Right ventricle myocardium inferior (tissue), 1 donor: ENCODE data around the gene TTLL11. TPM values are rescaled to one million over a fixed set of nuclear protein-coding genes. Genes with fewer than 3 reads are reported as not detected.

ENCODE experiments used
- ATAC-seq: fragments of 200-7000 bp; cut with Tn5 transposase; one replicate; pipeline ENCODE4 v1.9.1; 2020; ENCODE audit warnings: mild to moderate bottlenecking, moderate library complexity
- DNase-seq: peaks from one replicate; pipeline ENCODE4 v3.0.0; 2021; ENCODE audit errors: missing footprints
- intact Hi-C: fragments of 100-400 bp; cut with DNase I; formaldehyde crosslinking; loops from one replicate; pipeline ENCODE4 v1.11.0; 2022
- total RNA-seq: library from RNA; stranded (reverse); fragmentation: NEBNext Ultra II Directional; extraction: Animal tissue kit (Norgen Biotek cat#: 25700); gene quantifications from one replicate; pipeline ENCODE4 v1.2.1, GENCODE V29; 2021
- donor health status: DM: no; HTN: yes; CAD: no; lungs with severe emphysema.

TTLL11 gene
- total RNA-seq, 1 donor from 2014 or later: 5.0 TPM

GRCh38 chr9:121823451-121824169 is 269.5 kb downstream of the TTLL11 start:
- no peak for DNase-seq
- ATAC-seq: no peak
- intact Hi-C loops: no loop called here

- no peak for ATAC-seq
- intact Hi-C loops: no loop called here
- DNase-seq: no peak
Observed at GRCh38 chr9:121822093-121823085, 270.7 kb downstream of the TTLL11 start.

- intact Hi-C loops: no loop called here
Observed at GRCh38 chr9:121821326-121821725, 271.8 kb downstream of the TTLL11 start.

GRCh38 chr9:121820286-121821005 is 272.7 kb downstream of the TTLL11 start:
- DNase-seq (no peak), ATAC-seq (no peak)
- intact Hi-C loops: no loop called here

More at GRCh38 chr9:121821326-121821725, 271.8 kb downstream of the TTLL11 start:
- DNase-seq (no peak), ATAC-seq (no peak)

GRCh38 chr9:121819428-121820231 is 273.5 kb downstream of the TTLL11 start:
- no peak for ATAC-seq
- intact Hi-C loops: no loop called here
- no peak for DNase-seq

- no peak for DNase-seq
- intact Hi-C loops: no loop called here
- ATAC-seq: no peak
Observed at GRCh38 chr9:121818841-121819427, 274.2 kb downstream of the TTLL11 start.

GRCh38 chr9:121818016-121818661 is 275.0 kb downstream of the TTLL11 start:
- ATAC-seq: no peak
- intact Hi-C loops: no loop called here
- no peak for DNase-seq

- DNase-seq (no peak), ATAC-seq (no peak)
- intact Hi-C loops: no loop called here
Observed at GRCh38 chr9:121817476-121817875, 275.6 kb downstream of the TTLL11 start.

- ATAC-seq: no peak
- DNase-seq: no peak
- intact Hi-C loops: no loop called here
Observed at GRCh38 chr9:121816845-121817450, 276.2 kb downstream of the TTLL11 start.

GRCh38 chr9:121816449-121816817 is 276.7 kb downstream of the TTLL11 start:
- no peak for ATAC-seq
- no peak for DNase-seq
- intact Hi-C loops: no loop called here

- DNase-seq: no peak
- intact Hi-C loops: no loop called here
- ATAC-seq: no peak
Observed at GRCh38 chr9:121815546-121816448, 277.3 kb downstream of the TTLL11 start.

GRCh38 chr9:121815084-121815483 is 278.0 kb downstream of the TTLL11 start:
- ATAC-seq (no peak), DNase-seq (no peak)
- intact Hi-C loops: no loop called here

GRCh38 chr9:121814594-121814993 is 278.5 kb downstream of the TTLL11 start:
- ATAC-seq: no peak
- intact Hi-C loops: no loop called here
- no peak for DNase-seq

- intact Hi-C loops: no loop called here
- DNase-seq: no peak
- no peak for ATAC-seq
Observed at GRCh38 chr9:121813519-121814210, 279.4 kb downstream of the TTLL11 start.

GRCh38 chr9:121812159-121812735 is 280.9 kb downstream of the TTLL11 start:
- DNase-seq (no peak), ATAC-seq (no peak)
- intact Hi-C loops: no loop called here
